ENCODE measurements around the gene TMEM134.

DNA sequence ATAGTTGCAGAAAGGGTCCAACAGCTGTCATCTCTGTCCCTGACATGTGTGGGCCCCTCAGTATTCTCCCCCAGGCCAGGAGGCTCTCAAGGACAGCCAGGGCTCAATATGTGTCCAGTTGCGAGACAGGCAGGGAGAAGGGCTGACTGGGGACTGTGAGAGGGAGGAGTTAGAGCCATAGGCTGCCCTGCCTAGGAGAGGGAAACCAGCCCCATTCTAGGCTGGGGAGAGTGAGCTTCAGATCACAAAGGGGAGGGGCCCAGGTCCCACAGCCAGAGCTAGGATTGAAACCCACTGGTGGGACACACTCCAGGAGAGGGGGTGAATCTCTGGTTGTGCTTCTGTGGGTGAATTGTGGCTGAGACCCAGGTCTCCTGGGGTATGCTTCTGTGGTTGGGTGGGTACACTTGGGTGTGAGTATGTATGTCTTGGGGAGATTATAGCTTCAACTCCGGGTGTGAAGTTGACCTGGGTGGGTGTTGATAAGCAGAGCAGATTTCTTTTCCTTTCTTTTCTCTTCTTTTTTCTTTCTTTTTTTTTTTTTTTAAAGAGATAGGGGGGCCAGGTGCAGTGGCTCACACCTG is 55.7 kb downstream of the TMEM134 start:
- TF ChIP-seq, protein P1, sequence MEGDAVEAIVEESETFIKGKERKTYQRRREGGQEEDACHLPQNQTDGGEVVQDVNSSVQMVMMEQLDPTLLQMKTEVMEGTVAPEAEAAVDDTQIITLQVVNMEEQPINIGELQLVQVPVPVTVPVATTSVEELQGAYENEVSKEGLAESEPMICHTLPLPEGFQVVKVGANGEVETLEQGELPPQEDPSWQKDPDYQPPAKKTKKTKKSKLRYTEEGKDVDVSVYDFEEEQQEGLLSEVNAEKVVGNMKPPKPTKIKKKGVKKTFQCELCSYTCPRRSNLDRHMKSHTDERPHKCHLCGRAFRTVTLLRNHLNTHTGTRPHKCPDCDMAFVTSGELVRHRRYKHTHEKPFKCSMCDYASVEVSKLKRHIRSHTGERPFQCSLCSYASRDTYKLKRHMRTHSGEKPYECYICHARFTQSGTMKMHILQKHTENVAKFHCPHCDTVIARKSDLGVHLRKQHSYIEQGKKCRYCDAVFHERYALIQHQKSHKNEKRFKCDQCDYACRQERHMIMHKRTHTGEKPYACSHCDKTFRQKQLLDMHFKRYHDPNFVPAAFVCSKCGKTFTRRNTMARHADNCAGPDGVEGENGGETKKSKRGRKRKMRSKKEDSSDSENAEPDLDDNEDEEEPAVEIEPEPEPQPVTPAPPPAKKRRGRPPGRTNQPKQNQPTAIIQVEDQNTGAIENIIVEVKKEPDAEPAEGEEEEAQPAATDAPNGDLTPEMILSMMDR (IDR thresholded peaks at IDR 0.05) = no peak
- no peak for TF ChIP-seq POLR2A (IDR thresholded peaks at IDR 0.05)

All from thyroid gland (tissue), 4 donors.